ENCODE data around the gene DPM2.

DNA sequence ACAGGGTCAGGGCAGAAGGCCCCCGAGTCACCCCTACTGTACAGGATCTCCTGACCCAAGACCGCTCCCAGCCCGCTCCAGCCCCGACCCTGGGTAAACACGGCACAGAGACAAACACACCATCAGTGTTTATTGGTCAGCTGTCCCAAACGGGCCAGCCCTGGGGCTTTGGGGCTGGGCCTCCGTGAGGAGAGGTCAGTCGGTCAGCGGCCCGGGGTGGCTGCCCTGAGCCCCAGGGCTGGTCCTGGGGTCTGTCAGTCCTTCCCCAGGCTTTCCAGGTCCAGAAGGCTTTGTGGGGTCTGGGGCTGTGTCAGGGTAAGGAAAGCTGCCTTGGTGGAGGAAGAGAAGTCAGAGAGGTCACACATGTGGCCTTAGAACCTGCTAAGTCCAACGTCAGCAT, 2.7 kb downstream of the DPM2 start:
- TF ChIP-seq, protein P1, sequence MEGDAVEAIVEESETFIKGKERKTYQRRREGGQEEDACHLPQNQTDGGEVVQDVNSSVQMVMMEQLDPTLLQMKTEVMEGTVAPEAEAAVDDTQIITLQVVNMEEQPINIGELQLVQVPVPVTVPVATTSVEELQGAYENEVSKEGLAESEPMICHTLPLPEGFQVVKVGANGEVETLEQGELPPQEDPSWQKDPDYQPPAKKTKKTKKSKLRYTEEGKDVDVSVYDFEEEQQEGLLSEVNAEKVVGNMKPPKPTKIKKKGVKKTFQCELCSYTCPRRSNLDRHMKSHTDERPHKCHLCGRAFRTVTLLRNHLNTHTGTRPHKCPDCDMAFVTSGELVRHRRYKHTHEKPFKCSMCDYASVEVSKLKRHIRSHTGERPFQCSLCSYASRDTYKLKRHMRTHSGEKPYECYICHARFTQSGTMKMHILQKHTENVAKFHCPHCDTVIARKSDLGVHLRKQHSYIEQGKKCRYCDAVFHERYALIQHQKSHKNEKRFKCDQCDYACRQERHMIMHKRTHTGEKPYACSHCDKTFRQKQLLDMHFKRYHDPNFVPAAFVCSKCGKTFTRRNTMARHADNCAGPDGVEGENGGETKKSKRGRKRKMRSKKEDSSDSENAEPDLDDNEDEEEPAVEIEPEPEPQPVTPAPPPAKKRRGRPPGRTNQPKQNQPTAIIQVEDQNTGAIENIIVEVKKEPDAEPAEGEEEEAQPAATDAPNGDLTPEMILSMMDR (IDR thresholded peaks at IDR 0.05; ENCODE audit: insufficient read depth, low read length, poor library complexity, severe bottlenecking), result no peak
- no peak for TF ChIP-seq EZH2phosphoT487 (conservative IDR thresholded peaks at IDR 0.05; ENCODE audit: low read length)
